T47D (cell line): ENCODE data around the gene KDM1B.

ENCODE experiments used
- DNase-seq, 2 experiments: peaks; one replicate each; pipeline versions ENCODE4 v3.0.0 to v3.0.0-alpha.2; 2011 to 2012; ENCODE audit warnings: low read depth in 1 of 2, low spot score in 1 of 2
- JUND ChIP-seq: IDR thresholded peaks from 2 replicates; pipeline ENCODE4 v1.6.1; 2012; ENCODE audit warnings: low read depth
- in situ Hi-C: cut with HindIII; loops from 2 replicates; pipeline ENCODE4 v1.10.0; 2016; ENCODE audit warnings: low sequenced_read_pairs, low pct_unique_long_range_greater_than_20kb

Gene KDM1B, protein sequence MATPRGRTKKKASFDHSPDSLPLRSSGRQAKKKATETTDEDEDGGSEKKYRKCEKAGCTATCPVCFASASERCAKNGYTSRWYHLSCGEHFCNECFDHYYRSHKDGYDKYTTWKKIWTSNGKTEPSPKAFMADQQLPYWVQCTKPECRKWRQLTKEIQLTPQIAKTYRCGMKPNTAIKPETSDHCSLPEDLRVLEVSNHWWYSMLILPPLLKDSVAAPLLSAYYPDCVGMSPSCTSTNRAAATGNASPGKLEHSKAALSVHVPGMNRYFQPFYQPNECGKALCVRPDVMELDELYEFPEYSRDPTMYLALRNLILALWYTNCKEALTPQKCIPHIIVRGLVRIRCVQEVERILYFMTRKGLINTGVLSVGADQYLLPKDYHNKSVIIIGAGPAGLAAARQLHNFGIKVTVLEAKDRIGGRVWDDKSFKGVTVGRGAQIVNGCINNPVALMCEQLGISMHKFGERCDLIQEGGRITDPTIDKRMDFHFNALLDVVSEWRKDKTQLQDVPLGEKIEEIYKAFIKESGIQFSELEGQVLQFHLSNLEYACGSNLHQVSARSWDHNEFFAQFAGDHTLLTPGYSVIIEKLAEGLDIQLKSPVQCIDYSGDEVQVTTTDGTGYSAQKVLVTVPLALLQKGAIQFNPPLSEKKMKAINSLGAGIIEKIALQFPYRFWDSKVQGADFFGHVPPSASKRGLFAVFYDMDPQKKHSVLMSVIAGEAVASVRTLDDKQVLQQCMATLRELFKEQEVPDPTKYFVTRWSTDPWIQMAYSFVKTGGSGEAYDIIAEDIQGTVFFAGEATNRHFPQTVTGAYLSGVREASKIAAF

DNA sequence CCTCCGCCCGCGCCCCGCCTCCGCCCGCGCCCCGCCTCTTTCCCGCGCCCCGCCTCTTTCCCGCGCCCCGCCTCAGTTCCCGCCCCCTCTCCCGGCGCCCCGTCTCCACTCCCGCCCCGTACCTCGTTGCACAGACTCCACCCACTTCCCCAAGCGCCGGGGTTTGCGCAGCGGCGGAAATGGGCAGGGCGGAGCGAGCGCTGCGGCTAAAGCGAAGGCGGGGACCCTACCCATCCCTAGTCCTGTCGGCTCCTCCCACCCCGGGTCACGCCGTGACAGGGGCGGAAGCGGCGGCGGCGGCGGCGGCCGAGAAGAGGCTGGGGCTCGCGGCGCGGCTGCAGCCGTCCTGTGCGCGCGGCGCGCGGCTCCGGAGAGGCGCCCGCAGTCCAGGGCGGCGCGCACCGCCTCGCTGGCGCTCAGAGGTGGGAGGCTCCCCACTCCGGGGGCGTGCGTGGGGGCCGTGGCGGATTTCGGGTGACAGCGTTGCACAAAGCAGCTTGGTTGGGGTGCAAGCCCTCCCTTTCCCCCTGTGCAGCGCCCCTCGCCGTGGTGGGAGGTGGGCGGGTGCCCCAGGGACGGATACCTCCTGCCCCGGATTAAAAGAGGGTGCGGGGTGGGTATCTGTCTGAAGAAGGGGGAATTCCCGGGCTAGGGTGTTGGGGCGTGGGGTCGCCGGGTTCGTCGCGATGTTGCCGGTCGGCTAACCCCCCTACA is at the start of gene KDM1B:
KDM1B (plus strand) TSS at position 273 of the 714 bp plus-strand sequence. CDS start 4,474 bp downstream, outside the sequence.
- in situ Hi-C loops = no loop called here
- no peak for TF ChIP-seq JUND
- peak; percentile 97 to 99 for DNase-seq

DNA sequence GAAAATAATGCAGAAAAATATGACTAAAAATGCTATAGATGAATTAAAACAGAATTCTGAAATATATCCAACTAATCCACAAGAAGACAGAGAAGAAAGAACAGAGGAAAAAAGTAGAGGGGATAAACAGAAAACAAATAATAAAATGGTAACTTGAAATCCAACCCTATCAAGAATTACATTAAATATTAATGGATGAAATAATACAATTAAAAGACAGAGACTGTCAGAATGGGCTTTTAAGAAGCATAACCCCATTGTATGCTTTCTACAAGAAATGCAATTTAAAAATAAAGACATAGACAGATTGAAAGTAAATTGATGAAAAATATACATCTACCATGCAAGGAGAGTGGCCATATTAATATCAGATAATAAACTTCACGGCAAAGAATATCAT is 48.2 kb upstream of the KDM1B start:
- TF ChIP-seq JUND = no peak
- in situ Hi-C loops = no loop called here
- DNase-seq = no peak

DNA sequence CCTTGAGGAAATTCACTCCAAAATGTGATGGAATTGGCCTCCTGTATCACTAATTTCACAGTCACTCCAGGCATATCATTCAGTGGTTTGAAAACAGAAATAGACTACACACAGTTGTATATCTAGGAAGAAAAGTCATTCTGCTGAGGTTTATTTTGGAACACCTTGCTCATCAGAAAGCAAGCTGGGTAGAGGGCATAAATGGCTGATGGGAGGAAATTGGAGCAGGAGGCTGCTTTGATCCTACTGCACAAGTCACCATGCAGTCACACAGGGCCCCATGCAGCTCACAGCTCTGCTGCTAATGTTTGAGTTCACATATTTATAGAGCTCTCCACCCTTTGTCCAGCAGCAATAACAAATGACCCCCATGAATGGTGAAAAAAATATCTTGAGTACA is 45.1 kb upstream of the KDM1B start:
- in situ Hi-C loops = no loop called here
- no peak for DNase-seq
- no peak for TF ChIP-seq JUND

DNA sequence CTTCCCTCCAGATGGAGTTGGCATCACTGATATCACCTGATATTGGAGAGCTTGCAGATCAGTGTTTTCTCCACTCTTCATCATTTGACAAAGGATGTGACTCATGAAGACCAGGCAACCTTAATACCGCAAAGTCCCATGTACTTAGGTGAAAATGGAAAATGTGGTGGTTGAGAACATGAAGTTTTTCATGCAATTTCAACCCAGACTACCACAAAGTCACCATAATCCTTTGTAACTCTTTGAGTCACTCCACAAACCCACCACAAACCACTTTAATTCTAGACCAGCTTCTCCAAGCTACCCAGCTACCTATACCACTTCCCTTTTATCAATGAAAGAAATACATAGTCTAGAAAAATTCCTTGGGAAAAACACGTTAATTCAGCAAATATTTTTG is 39.9 kb upstream of the KDM1B start:
- in situ Hi-C loops = no loop called here
- DNase-seq = no peak
- no peak for TF ChIP-seq JUND

DNA sequence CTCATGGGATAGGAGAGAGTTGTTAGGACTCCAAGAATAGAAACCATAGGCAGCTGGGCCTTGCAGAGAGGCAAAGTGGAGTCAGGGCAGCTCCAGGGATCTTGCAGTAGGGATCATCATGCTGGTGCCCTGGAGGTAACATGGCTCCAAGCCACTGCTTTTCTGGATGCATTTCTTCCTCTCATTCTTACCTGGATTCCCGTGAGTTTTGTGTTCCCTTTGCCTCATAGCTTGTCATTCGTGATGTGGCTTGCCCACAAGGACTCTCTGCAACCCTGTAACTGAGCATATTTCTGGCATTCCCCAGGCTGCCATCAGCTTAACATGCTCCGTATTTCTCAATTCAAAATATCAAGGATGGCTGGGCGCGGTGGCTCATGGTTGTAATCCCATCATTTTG is 38.1 kb upstream of the KDM1B start:
- DNase-seq = no peak
- in situ Hi-C loops = no loop called here
- TF ChIP-seq JUND = no peak

GRCh38 chr6:18118330-18118729 is 36.9 kb upstream of the KDM1B start:
- TF ChIP-seq JUND = no peak
- in situ Hi-C loops = no loop called here
- DNase-seq = no peak

GRCh38 chr6:18119236-18119635 is 36.0 kb upstream of the KDM1B start:
- TF ChIP-seq JUND = no peak
- DNase-seq = no peak
- in situ Hi-C loops = no loop called here

GRCh38 chr6:18121580-18122127 is 33.6 kb upstream of the KDM1B start:
- TF ChIP-seq JUND = no peak
- no peak for DNase-seq
- in situ Hi-C loops = no loop called here

DNA sequence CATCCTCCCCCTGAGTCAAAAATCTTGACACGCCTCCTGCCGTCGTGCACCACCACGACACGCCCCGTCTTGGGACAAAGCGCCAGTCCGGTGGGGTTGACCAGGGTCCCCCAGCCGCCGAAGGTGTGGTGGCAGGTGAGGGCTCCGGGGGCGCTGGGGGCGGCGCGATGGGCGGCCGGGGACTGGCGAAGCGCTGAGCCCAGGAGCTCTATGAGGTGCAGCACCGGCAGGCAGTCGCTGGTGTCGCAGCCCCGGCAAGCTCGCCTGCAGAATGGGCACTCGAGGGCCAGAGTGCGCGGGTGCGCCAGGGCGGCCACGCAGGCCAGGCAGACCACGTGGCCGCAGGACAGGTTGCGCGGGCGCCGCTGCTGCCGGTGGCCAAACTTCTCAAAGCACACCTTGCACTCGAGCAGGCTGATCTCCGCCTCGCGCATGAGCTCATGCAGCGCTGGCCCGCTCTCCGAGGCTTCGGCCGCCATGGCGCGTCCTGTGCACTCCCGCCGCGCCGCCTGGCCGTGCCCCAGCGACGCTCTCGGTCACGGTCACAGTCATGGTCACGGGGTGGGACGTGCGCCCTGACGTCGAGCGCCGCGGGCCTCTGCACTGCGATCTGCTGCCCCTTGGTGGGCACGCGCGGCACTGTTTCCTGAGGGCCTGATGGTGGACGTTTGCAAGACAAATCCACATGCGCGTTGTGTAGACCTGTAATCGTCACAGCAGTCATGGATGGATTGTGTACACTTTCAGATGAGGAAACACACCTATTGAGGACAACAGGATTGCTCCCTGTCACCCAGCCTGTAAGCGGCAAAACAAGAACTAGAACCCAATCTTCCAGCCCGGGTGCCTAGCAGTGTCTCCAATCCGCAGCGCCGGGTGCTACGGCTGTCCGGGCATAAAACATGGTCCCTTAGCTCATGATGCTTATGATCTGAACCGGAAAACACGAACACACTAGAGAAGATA is 32.8 kb upstream of the KDM1B start, which contains the start of gene NHLRC1:
NHLRC1 (minus strand) TSS at position 550 of the 966 bp plus-strand sequence; CDS start at position 479, 71 bp downstream.
- TF ChIP-seq JUND = no peak
- in situ Hi-C loops = no loop called here
- peak; percentile 66 to 95 for DNase-seq

- in situ Hi-C loops = no loop called here
- TF ChIP-seq JUND = no peak
- DNase-seq = no peak
These were observed 29.1 kb upstream of the KDM1B start for GRCh38 chr6:18126121-18126520.

DNA sequence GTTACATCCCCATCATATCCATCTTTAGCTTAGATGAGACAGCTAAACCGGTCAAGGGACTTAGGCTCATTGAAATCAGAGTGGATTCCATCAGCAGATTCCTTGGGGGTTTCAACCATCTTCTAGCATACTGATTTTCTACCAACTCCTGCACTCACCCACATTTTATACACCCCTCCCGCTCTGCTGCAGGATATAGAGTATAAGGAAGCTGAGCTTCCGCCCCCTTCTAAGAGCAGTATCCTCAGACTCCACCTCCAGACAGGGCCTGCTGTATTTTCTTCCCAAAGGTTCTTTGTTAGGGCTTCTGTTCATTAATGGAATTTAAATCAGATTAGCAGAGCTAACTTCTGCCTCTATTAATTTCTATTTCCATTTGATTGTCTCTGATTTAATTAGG is 22.9 kb upstream of the KDM1B start:
- in situ Hi-C loops = no loop called here
- no peak for DNase-seq
- TF ChIP-seq JUND = no peak
